ENCODE measurements around the gene USP3. TPM values are rescaled to one million over a fixed set of nuclear protein-coding genes. Genes with fewer than 3 reads are reported as not detected.

The USP3 gene
- total and polyA plus RNA-seq, 10 of the 15 experiments (the other 5 are each of a cell fraction or from before 2014, with no cell fraction given), result 23.8 to 64.5 (median 50.3) TPM

DNA sequence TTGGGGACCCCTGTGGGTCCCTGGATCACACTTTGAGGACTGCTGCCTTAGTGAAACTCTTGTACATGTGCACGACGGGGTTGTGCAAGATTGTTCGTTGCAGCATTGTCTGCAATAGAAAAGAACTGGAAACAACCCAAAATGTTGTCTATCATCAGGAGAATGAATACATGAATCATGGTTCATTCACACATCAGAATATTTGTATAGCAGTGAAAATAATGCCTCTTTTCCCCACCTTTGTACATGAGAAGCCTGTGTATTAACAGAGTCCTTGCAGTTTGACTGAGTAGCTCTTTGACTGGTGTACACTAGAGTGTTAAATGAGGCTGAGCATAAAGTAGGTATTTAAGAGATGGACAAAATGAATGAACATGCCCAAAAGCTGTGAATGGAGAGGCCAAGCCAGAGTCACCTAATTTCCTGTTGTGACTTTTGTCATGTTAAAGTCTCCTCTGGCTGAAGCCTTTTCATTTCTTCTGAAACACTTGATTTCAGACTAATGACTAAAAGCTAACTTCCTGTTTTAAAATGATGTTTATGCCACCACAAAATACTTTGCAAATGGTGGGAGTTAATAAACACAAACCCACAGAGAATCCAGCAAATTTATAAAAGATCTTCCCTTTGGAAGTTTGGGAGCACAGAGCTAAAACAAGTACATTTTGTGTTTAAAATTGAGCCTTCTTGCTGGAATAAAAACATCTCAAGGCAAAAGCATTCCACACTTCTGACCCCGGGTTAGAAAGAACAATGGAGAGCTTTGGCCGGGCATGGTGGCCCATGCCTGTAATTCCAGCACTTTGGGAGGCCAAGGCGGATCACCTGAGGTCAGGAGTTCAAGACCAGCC, 20.6 kb upstream of the USP3 start (continued):
- TF ChIP-seq MXI1 (IDR thresholded peaks at IDR 0.05; ENCODE audit: low read depth, low read length) (peak; percentile 37; the same call in 1 of the 2 replicates), BHLHE40 (IDR thresholded peaks at IDR 0.05; ENCODE audit: borderline replicate concordance in 1 of 2, low read depth in 2 of 2, low read length in 1 of 2) (peak in 1 of 2 experiments; percentile 15; a peak in 1 of 4 replicates), HDAC2 (IDR thresholded peaks at IDR 0.05) (no peak), GATAD2B (conservative IDR thresholded peaks at IDR 0.05; ENCODE audit: low read depth) (0 out of 2 replicates have a peak, but pooled peaks have one; percentile 56), MEF2A (IDR thresholded peaks at IDR 0.05; ENCODE audit: insufficient read depth, low read depth, low read length) (0 out of 2 replicates have a peak, but pooled peaks have one; percentile 33), IKZF2 (IDR thresholded peaks at IDR 0.05) (peak; percentile 91 to 92), EGR1 (IDR thresholded peaks at IDR 0.05; ENCODE audit: borderline replicate concordance in 1 of 2, low read depth in 2 of 2, low read length in 2 of 2) (no peak), NFIC (IDR thresholded peaks at IDR 0.05; ENCODE audit: low read depth, low read length) (peak; percentile 85; the same call in 1 of the 2 replicates), ASH2L (IDR thresholded peaks at IDR 0.05; ENCODE audit: borderline replicate concordance, low read depth) (0 out of 2 replicates have a peak, but pooled peaks have one; percentile 34), SMARCA5 (IDR thresholded peaks at IDR 0.05) (peak; percentile 81), CBX5 (IDR thresholded peaks at IDR 0.05; ENCODE audit: low read depth) (no peak), IKZF1 (conservative IDR thresholded peaks at IDR 0.05) (peak; percentile 91), CREM (IDR thresholded peaks at IDR 0.05; ENCODE audit: low read depth) (0 out of 2 replicates have a peak, but pooled peaks have one; percentile 50)
- TF ChIP-seq, protein P1, sequence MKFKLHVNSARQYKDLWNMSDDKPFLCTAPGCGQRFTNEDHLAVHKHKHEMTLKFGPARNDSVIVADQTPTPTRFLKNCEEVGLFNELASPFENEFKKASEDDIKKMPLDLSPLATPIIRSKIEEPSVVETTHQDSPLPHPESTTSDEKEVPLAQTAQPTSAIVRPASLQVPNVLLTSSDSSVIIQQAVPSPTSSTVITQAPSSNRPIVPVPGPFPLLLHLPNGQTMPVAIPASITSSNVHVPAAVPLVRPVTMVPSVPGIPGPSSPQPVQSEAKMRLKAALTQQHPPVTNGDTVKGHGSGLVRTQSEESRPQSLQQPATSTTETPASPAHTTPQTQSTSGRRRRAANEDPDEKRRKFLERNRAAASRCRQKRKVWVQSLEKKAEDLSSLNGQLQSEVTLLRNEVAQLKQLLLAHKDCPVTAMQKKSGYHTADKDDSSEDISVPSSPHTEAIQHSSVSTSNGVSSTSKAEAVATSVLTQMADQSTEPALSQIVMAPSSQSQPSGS (IDR thresholded peaks at IDR 0.05; ENCODE audit: low read length), result peak; percentile 66
- TF ChIP-seq, protein P2, sequence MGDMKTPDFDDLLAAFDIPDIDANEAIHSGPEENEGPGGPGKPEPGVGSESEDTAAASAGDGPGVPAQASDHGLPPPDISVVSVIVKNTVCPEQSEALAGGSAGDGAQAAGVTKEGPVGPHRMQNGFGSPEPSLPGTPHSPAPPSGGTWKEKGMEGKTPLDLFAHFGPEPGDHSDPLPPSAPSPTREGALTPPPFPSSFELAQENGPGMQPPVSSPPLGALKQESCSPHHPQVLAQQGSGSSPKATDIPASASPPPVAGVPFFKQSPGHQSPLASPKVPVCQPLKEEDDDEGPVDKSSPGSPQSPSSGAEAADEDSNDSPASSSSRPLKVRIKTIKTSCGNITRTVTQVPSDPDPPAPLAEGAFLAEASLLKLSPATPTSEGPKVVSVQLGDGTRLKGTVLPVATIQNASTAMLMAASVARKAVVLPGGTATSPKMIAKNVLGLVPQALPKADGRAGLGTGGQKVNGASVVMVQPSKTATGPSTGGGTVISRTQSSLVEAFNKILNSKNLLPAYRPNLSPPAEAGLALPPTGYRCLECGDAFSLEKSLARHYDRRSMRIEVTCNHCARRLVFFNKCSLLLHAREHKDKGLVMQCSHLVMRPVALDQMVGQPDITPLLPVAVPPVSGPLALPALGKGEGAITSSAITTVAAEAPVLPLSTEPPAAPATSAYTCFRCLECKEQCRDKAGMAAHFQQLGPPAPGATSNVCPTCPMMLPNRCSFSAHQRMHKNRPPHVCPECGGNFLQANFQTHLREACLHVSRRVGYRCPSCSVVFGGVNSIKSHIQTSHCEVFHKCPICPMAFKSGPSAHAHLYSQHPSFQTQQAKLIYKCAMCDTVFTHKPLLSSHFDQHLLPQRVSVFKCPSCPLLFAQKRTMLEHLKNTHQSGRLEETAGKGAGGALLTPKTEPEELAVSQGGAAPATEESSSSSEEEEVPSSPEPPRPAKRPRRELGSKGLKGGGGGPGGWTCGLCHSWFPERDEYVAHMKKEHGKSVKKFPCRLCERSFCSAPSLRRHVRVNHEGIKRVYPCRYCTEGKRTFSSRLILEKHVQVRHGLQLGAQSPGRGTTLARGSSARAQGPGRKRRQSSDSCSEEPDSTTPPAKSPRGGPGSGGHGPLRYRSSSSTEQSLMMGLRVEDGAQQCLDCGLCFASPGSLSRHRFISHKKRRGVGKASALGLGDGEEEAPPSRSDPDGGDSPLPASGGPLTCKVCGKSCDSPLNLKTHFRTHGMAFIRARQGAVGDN (IDR thresholded peaks at IDR 0.05), result peak; percentile 97
